ENCODE results near the gene ZSCAN5B. TPM values are rescaled to one million over a fixed set of nuclear protein-coding genes. Genes with fewer than 3 reads are reported as not detected.

The ZSCAN5B gene
- total RNA-seq, 1 experiment from 2014 or later, result not detected

GRCh38 chr19:56221851-56222250, 24.3 kb upstream of the ZSCAN5B start:
- no peak for TF ChIP-seq CTCF (conservative IDR thresholded peaks at IDR 0.05)
- H3K4me1 ChIP-seq (ENCODE audit: insufficient read depth, low read length), result no peaks in the 10 kb centered on the region; the same call in 1 of the 2 replicates
- no peak overlapping the region for H3K27ac Mint-ChIP-seq
- peaks cover 0 to 14% of the 10 kb centered on the region in 2 experiments; a peak in 2 of 5 replicates for H3K9me3 Mint-ChIP-seq
- H3K4me1 Mint-ChIP-seq, result peaks cover under 1 to 4% of the 10 kb centered on the region in 2 experiments; a peak in 1 of 4 replicates
- H4K91ac ChIP-seq (ENCODE audit: insufficient read length, low read depth, low read length), result no peak overlapping the region
- no peak overlapping the region for H2AK5ac ChIP-seq (ENCODE audit: insufficient read length, low read length)
- no peak overlapping the region for H3K18ac ChIP-seq (ENCODE audit: insufficient read length, low read depth, low read length)
- H2BK120ac ChIP-seq (ENCODE audit: low read depth, low read length, poor library complexity, severe bottlenecking), result no peak overlapping the region
- H2BK12ac ChIP-seq (ENCODE audit: insufficient read length, low read depth, low read length), result no peak overlapping the region
- H3K27ac ChIP-seq (ENCODE audit: insufficient read length, low read depth, low read length), result no peak overlapping the region
- H3K27me3 ChIP-seq (ENCODE audit: insufficient read depth, low read length), result no peaks in the 10 kb centered on the region
- H3K14ac ChIP-seq (ENCODE audit: insufficient read depth, low read length), result no peak overlapping the region
- no CpG with 5 or more reads among the region's 14 CpGs for WGBS (ENCODE audit: extremely low coverage, insufficient read length, low lambda C conversion rate)
- no peak overlapping the region for H3K4me2 ChIP-seq (ENCODE audit: insufficient read depth, insufficient read length, low read length)
- no peak overlapping the region for H4K8ac ChIP-seq (replicated peaks; ENCODE audit: insufficient read length, low read depth, low read length)
- no peak overlapping the region for H3K4me3 Mint-ChIP-seq
- H4K20me1 ChIP-seq (ENCODE audit: control insufficient read depth, insufficient read depth, insufficient read length), result no peaks in the 10 kb centered on the region
- H3K4ac ChIP-seq (ENCODE audit: low read depth, low read length), result no peak overlapping the region
- no peak overlapping the region for H2BK20ac ChIP-seq (ENCODE audit: low read depth, low read length, poor library complexity, severe bottlenecking)
- H3K9ac ChIP-seq (ENCODE audit: extremely low read depth, insufficient read length, low read length), result no peak overlapping the region
- H2BK15ac ChIP-seq (ENCODE audit: low read depth, low read length), result no peak overlapping the region
- no peaks in the 10 kb centered on the region for H3K79me2 ChIP-seq (ENCODE audit: insufficient read depth, low read length)
- no peak overlapping the region for H4K5ac ChIP-seq (ENCODE audit: insufficient read length, low read depth, low read length)
- no peak overlapping the region for H3T11ph ChIP-seq (ENCODE audit: low read length)
- H2BK5ac ChIP-seq (ENCODE audit: insufficient read length, low read length), result no peak overlapping the region
- no peaks in the 10 kb centered on the region for H3K9me3 ChIP-seq (ENCODE audit: control insufficient read depth, low read depth, low read length)
- H3K27me3 Mint-ChIP-seq (ENCODE audit: low read depth), result peaks cover 2% of the 10 kb centered on the region; the same call in 1 of the 2 replicates
- H3K56ac ChIP-seq (ENCODE audit: insufficient read length, low read depth, low read length), result no peak overlapping the region
- no peaks in the 10 kb centered on the region for H3K79me1 ChIP-seq (ENCODE audit: insufficient read depth, low read depth, low read length, poor library complexity, severe bottlenecking)
- no peak for DNase-seq
- peaks cover 0 to 4% (median 0%) of the 10 kb centered on the region in 3 experiments; a peak in 3 of 7 replicates for H3K36me3 Mint-ChIP-seq (ENCODE audit: insufficient read depth in 1 of 3, low read depth in 3 of 3)
- H3K23me2 ChIP-seq (ENCODE audit: insufficient read length, low read depth, low read length, poor library complexity, severe bottlenecking), result no peaks in the 10 kb centered on the region
- H2AFZ ChIP-seq (ENCODE audit: low read length), result no peak overlapping the region
- H3K23ac ChIP-seq (ENCODE audit: insufficient read length, low read depth, low read length), result no peak overlapping the region

Measured in H9 (cell line).